IPS DF 6.9 (cell line): ENCODE data around the gene GTPBP4.

Experiments
- DNase-seq: peaks from one replicate; pipeline ENCODE4 v3.0.0-alpha.2; 2013; ENCODE audit warnings: low read depth, low spot score
- H3K27ac ChIP-seq: one replicate; pipeline ENCODE4 v1.5.1; 2013; ENCODE audit warnings: low read length, control low read depth
- H3K27me3 ChIP-seq: 2 replicates; pipeline ENCODE4 v1.6.1; 2013; ENCODE audit warnings: mild to moderate bottlenecking, low read length; ENCODE audit not compliant: control insufficient read depth, insufficient read depth
- H3K36me3 ChIP-seq: 2 replicates; pipeline ENCODE4 v1.6.1; 2013; ENCODE audit warnings: low read length; ENCODE audit not compliant: control insufficient read depth, insufficient read depth
- H3K4me1 ChIP-seq: 2 replicates; pipeline ENCODE4 v1.6.1; 2013; ENCODE audit warnings: low read length; ENCODE audit not compliant: control insufficient read depth, insufficient read depth
- H3K4me3 ChIP-seq: 2 replicates; pipeline ENCODE4 v1.5.1; 2013; ENCODE audit warnings: mild to moderate bottlenecking, low read length
- H3K9me3 ChIP-seq: 2 replicates; pipeline ENCODE4 v1.6.1; 2013; ENCODE audit warnings: low read length, inconsistent platforms; ENCODE audit not compliant: control insufficient read depth, insufficient read depth
- WGBS: extraction: QIAGEN DNeasy Blood & Tissue Kit; methylation state at CpG from one replicate; pipeline ENCODE4 v1.1.7; 2013; ENCODE audit warnings: mixed read lengths, missing lambda C conversion rate; ENCODE audit not compliant: insufficient read length, insufficient coverage; 5-methylcytosine and 5-hydroxymethylcytosine counted together

GTPBP4 gene

GRCh38 chr10:978826-979421 is 9.3 kb upstream of the GTPBP4 start:
- no peaks in the 10 kb centered on the region; the same call in 1 of the 2 replicates for H3K27me3 ChIP-seq
- H3K9me3 ChIP-seq = peaks cover 5% of the 10 kb centered on the region
- no peaks in the 10 kb centered on the region for H3K36me3 ChIP-seq
- H3K4me1 ChIP-seq = no peaks in the 10 kb centered on the region
- H3K4me3 ChIP-seq = no peak overlapping the region
- no peak for DNase-seq
- H3K27ac ChIP-seq = no peak overlapping the region
- WGBS = no CpG with 5 or more reads among the region's 2 CpGs

GRCh38 chr10:980468-981093 is 7.7 kb upstream of the GTPBP4 start:
- no CpG with 5 or more reads among the region's 5 CpGs for WGBS
- DNase-seq = no peak
- H3K27ac ChIP-seq = no peak overlapping the region
- H3K4me3 ChIP-seq = no peak overlapping the region
- no peaks in the 10 kb centered on the region; the same call in 1 of the 2 replicates for H3K27me3 ChIP-seq
- H3K4me1 ChIP-seq = no peaks in the 10 kb centered on the region
- H3K36me3 ChIP-seq = no peaks in the 10 kb centered on the region
- H3K9me3 ChIP-seq = peaks cover 5% of the 10 kb centered on the region

GRCh38 chr10:983401-983800 is 4.8 kb upstream of the GTPBP4 start:
- no peaks in the 10 kb centered on the region for H3K36me3 ChIP-seq
- H3K4me1 ChIP-seq = no peaks in the 10 kb centered on the region
- WGBS = no CpG with 5 or more reads among the region's 6 CpGs
- no peak overlapping the region for H3K27ac ChIP-seq
- no peak overlapping the region for H3K4me3 ChIP-seq
- H3K9me3 ChIP-seq = peaks cover 5% of the 10 kb centered on the region
- no peak for DNase-seq
- no peaks in the 10 kb centered on the region; the same call in 1 of the 2 replicates for H3K27me3 ChIP-seq

GRCh38 chr10:983971-984655 is 4.1 kb upstream of the GTPBP4 start:
- no peak overlapping the region for H3K27ac ChIP-seq
- H3K27me3 ChIP-seq = no peaks in the 10 kb centered on the region; the same call in 1 of the 2 replicates
- peaks cover 5% of the 10 kb centered on the region for H3K9me3 ChIP-seq
- DNase-seq = no peak
- H3K4me1 ChIP-seq = no peaks in the 10 kb centered on the region
- H3K36me3 ChIP-seq = no peaks in the 10 kb centered on the region
- WGBS = no CpG with 5 or more reads among the region's 9 CpGs
- H3K4me3 ChIP-seq = no peak overlapping the region

- no CpG with 5 or more reads among the region's 2 CpGs for WGBS
- no peak overlapping the region for H3K27ac ChIP-seq
- DNase-seq = no peak
- no peak overlapping the region for H3K4me3 ChIP-seq
- H3K4me1 ChIP-seq = no peaks in the 10 kb centered on the region
- H3K9me3 ChIP-seq = peaks cover 3% of the 10 kb centered on the region; the same call in 1 of the 2 replicates
- H3K27me3 ChIP-seq = no peaks in the 10 kb centered on the region; the same call in 1 of the 2 replicates
- H3K36me3 ChIP-seq = no peaks in the 10 kb centered on the region
These were observed 2.9 kb upstream of the GTPBP4 start for GRCh38 chr10:985361-985760.

- no peak overlapping the region for H3K4me3 ChIP-seq
- no peak overlapping the region for H3K27ac ChIP-seq
- H3K36me3 ChIP-seq = no peaks in the 10 kb centered on the region
- DNase-seq = no peak
- no peaks in the 10 kb centered on the region for H3K27me3 ChIP-seq
- no peaks in the 10 kb centered on the region for H3K9me3 ChIP-seq
- no peaks in the 10 kb centered on the region for H3K4me1 ChIP-seq
- no CpG with 5 or more reads among the region's 7 CpGs for WGBS
These were observed 2.0 kb upstream of the GTPBP4 start for GRCh38 chr10:986137-986825.

- Histone ChIP-seq H3K36me3 (no peaks in the 10 kb centered on the region), H3K27me3 (no peaks in the 10 kb centered on the region), H3K4me1 (no peaks in the 10 kb centered on the region), H3K9me3 (no peaks in the 10 kb centered on the region), H3K4me3 (peak overlapping the region; percentile 94; the same call in 1 of the 2 replicates), H3K27ac (no peak overlapping the region)
- DNase-seq = no peak
- WGBS = 100% methylated on average over 3 of the region's 14 CpGs
These were observed 1.2 kb upstream of the GTPBP4 start for GRCh38 chr10:986881-987619.

GRCh38 chr10:987620-987869 is 689 bp upstream of the GTPBP4 start:
- Histone ChIP-seq H3K27me3 (no peaks in the 10 kb centered on the region), H3K4me3 (peak overlapping the region; percentile 94), H3K9me3 (no peaks in the 10 kb centered on the region), H3K27ac (no peak overlapping the region), H3K4me1 (no peaks in the 10 kb centered on the region), H3K36me3 (peaks cover 1% of the 10 kb centered on the region; the same call in 1 of the 2 replicates)
- no peak for DNase-seq
- WGBS = no CpG with 5 or more reads among the region's 7 CpGs

- no peak for DNase-seq
- no peaks in the 10 kb centered on the region for H3K4me1 ChIP-seq
- H3K27ac ChIP-seq = no peak overlapping the region
- no peaks in the 10 kb centered on the region for H3K27me3 ChIP-seq
- no CpG with 5 or more reads among the region's 42 CpGs for WGBS
- peak overlapping the region; percentile 94 for H3K4me3 ChIP-seq
- peaks cover 11% of the 10 kb centered on the region; the same call in 1 of the 2 replicates for H3K36me3 ChIP-seq
- H3K9me3 ChIP-seq = no peaks in the 10 kb centered on the region
These were observed 672 bp downstream of the GTPBP4 start for GRCh38 chr10:988667-989545.
